Stomach (tissue), 4 donors: Measurements from ENCODE around the gene MYO1B.

ENCODE experiments used
- CTCF ChIP-seq, 7 experiments: fragments of 450-650 bp in 4 of 7; fragments of 200-600 bp in 3 of 7; sonication (generic) in 3 of 7; IDR thresholded peaks; one replicate each; pipeline ENCODE4 v1.5.1; 2016 to 2019; ENCODE audit warnings: antibody characterized with exemption in 7 of 7, control low read depth in 2 of 7, mild to moderate bottlenecking in 1 of 7
- EP300 ChIP-seq: sonication (generic); formaldehyde crosslinking; IDR thresholded peaks from one replicate; pipeline ENCODE4 v1.6.1; 2017; ENCODE audit warnings: antibody characterized with exemption
- POLR2A ChIP-seq, 4 donors: fragments of 450-650 bp; IDR thresholded peaks; one replicate each; pipeline ENCODE4 v1.6.1; 2016; ENCODE audit warnings: antibody characterized with exemption in 4 of 4, control low read depth in 2 of 4, mild to moderate bottlenecking in 1 of 4, moderate library complexity in 1 of 4

GRCh38 chr2:191415858-191416257 lies 170.7 kb downstream of the MYO1B start:
- TF ChIP-seq EP300: no peak
- no peak for TF ChIP-seq CTCF (IDR thresholded peaks at IDR 0.05)
- TF ChIP-seq POLR2A (IDR thresholded peaks at IDR 0.05): no peak
